ENCODE data around the gene LPAR2. TPM values are rescaled to one million over a fixed set of nuclear protein-coding genes. Genes with fewer than 3 reads are reported as not detected.

The LPAR2 gene
- total and polyA plus RNA-seq, 2 donors (not counting 1 experiment from before 2014, with no cell fraction given): 0.81 to 1.5 TPM

DNA sequence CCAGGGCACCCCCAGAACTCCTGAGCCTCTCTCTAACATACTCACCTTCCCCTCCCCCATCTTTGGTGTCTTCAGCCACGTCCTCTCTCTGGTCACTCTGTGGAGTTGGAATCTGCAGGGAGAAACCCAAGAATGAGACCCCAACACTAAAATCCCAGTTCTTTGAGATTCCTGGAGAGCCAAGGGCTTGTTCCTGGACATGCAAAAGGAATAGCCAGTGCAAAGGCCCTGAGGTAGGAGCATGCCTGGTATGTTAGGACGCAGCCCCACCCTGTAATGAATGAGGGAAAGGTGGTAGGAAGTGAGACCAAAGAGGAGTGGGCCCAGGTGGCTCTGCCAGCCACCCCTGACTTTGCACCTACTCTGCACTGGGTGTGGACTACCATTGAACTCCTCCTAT, 2.4 kb upstream of the LPAR2 start:
- Histone ChIP-seq H3K4me3 (replicated peaks in 1 of 4; ENCODE audit: control extremely low read depth in 1 of 4, insufficient read depth in 1 of 4, low read depth in 3 of 4, low read length in 4 of 4) (no peak overlapping the region), H3K27me3 (ENCODE audit: control insufficient read depth, insufficient read depth, low read length) (no peaks in the 10 kb centered on the region), H4K20me1 (ENCODE audit: control insufficient read depth, extremely low read depth, insufficient read depth, low read length) (no peaks in the 10 kb centered on the region), H3K36me3 (ENCODE audit: control insufficient read depth, insufficient read depth, low read length) (peaks cover 12% of the 10 kb centered on the region), H3K4me1 (ENCODE audit: control insufficient read depth, extremely low read depth, insufficient read depth, low read length) (no peaks in the 10 kb centered on the region), H3K4me2 (ENCODE audit: extremely low read depth, insufficient read depth, low read length) (no peak overlapping the region), H3K79me2 (ENCODE audit: control insufficient read depth, insufficient read depth, low read length) (no peaks in the 10 kb centered on the region), H3K27ac (ENCODE audit: insufficient read depth, low read length) (no peak overlapping the region), H2AFZ (ENCODE audit: low read length) (no peak overlapping the region), H3K9ac (ENCODE audit: insufficient read depth, low read length) (no peak overlapping the region), H3K9me3 (ENCODE audit: control insufficient read depth, insufficient read depth, low read depth, low read length) (no peaks in the 10 kb centered on the region)
- DNase-seq (ENCODE audit: low read depth in 2 of 2): no peak
- TF ChIP-seq EZH2 (IDR thresholded peaks at IDR 0.05; ENCODE audit: low read length, missing control alignments) (no peak), CTCF (conservative IDR thresholded peaks at IDR 0.05 in 1 of 2, IDR thresholded peaks at IDR 0.05 in 1 of 2; ENCODE audit: low read depth in 1 of 2, low read length in 2 of 2) (no peak)

DNA sequence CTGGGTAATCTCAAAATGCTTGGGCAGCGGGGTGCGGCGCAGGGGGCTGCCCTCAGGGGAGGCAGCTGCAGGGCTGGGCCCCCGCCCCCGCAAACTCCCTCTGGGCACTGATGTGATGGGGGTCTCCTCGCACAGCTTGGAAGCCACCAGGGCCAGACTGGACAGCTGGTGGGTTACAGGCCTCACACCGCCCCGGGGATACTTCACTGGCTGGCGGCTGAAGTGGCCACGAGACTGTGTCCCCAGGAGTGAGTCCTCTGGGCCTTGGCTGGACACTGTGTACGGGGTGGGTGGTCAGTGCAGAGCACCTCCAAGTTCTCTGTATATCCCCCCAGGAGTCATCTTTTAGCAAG, 2.0 kb upstream of the LPAR2 start:
- H2AFZ ChIP-seq (ENCODE audit: low read length): no peak overlapping the region
- H3K4me1 ChIP-seq (ENCODE audit: control insufficient read depth, extremely low read depth, insufficient read depth, low read length): no peaks in the 10 kb centered on the region
- TF ChIP-seq CTCF (conservative IDR thresholded peaks at IDR 0.05 in 1 of 2, IDR thresholded peaks at IDR 0.05 in 1 of 2; ENCODE audit: low read depth in 1 of 2, low read length in 2 of 2) (no peak), EZH2 (IDR thresholded peaks at IDR 0.05; ENCODE audit: low read length, missing control alignments) (no peak)
- no peaks in the 10 kb centered on the region for H3K79me2 ChIP-seq (ENCODE audit: control insufficient read depth, insufficient read depth, low read length)
- no peak overlapping the region for H3K4me3 ChIP-seq (replicated peaks in 1 of 4; ENCODE audit: control extremely low read depth in 1 of 4, insufficient read depth in 1 of 4, low read depth in 3 of 4, low read length in 4 of 4)
- H3K27me3 ChIP-seq (ENCODE audit: control insufficient read depth, insufficient read depth, low read length): no peaks in the 10 kb centered on the region
- no peak overlapping the region for H3K4me2 ChIP-seq (ENCODE audit: extremely low read depth, insufficient read depth, low read length)
- H3K36me3 ChIP-seq (ENCODE audit: control insufficient read depth, insufficient read depth, low read length): peaks cover 9% of the 10 kb centered on the region
- H3K27ac ChIP-seq (ENCODE audit: insufficient read depth, low read length): no peak overlapping the region
- no peaks in the 10 kb centered on the region for H4K20me1 ChIP-seq (ENCODE audit: control insufficient read depth, extremely low read depth, insufficient read depth, low read length)
- H3K9ac ChIP-seq (ENCODE audit: insufficient read depth, low read length): no peak overlapping the region
- no peaks in the 10 kb centered on the region for H3K9me3 ChIP-seq (ENCODE audit: control insufficient read depth, insufficient read depth, low read depth, low read length)
- no peak for DNase-seq (ENCODE audit: low read depth in 2 of 2)

DNA sequence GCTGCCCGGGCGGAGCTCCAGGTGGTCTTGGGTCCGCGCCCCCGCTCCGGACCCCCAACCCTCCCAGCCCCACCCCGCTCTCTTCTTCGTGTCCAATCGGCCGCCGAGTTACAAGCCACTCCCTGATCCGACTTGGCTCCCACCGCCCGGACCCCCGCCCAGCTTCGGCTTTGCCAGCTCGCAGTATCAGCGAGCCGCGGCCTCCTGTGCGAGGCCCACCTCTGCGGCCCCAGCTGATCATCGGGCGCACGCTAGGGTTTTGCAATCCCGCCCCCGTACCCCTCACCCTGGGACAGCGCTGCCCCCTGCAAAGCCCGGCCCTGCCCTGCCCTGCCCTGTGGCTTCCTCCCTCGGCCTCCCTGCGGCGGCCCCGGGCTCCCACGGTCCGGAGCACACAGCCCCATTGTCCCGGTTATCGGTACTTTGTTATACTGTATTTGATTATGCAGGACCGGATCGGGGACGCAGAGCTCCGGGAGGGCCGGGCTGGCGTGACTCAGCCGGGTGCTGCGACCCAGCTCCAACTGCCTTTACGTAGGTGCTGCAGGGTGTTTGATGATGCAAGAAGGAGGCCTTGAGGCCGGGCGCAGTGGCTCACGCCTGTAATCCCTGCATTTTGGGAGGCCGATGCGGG, 598 bp upstream of the LPAR2 start:
- Histone ChIP-seq H2AFZ (ENCODE audit: low read length) (no peak overlapping the region), H3K27ac (ENCODE audit: insufficient read depth, low read length) (no peak overlapping the region), H3K4me1 (ENCODE audit: control insufficient read depth, extremely low read depth, insufficient read depth, low read length) (no peaks in the 10 kb centered on the region), H3K9ac (ENCODE audit: insufficient read depth, low read length) (no peak overlapping the region), H3K27me3 (ENCODE audit: control insufficient read depth, insufficient read depth, low read length) (no peaks in the 10 kb centered on the region), H4K20me1 (ENCODE audit: control insufficient read depth, extremely low read depth, insufficient read depth, low read length) (no peaks in the 10 kb centered on the region), H3K36me3 (ENCODE audit: control insufficient read depth, insufficient read depth, low read length) (no peaks in the 10 kb centered on the region), H3K9me3 (ENCODE audit: control insufficient read depth, insufficient read depth, low read depth, low read length) (no peaks in the 10 kb centered on the region), H3K4me2 (ENCODE audit: extremely low read depth, insufficient read depth, low read length) (no peak overlapping the region), H3K79me2 (ENCODE audit: control insufficient read depth, insufficient read depth, low read length) (no peaks in the 10 kb centered on the region), H3K4me3 (replicated peaks in 1 of 4; ENCODE audit: control extremely low read depth in 1 of 4, insufficient read depth in 1 of 4, low read depth in 3 of 4, low read length in 4 of 4) (peak overlapping the region in 2 of 4 experiments; percentile 12 to 41)
- DNase-seq (ENCODE audit: low read depth in 2 of 2): peak; percentile 72 to 81
- TF ChIP-seq CTCF (conservative IDR thresholded peaks at IDR 0.05 in 1 of 2, IDR thresholded peaks at IDR 0.05 in 1 of 2; ENCODE audit: low read depth in 1 of 2, low read length in 2 of 2) (no peak), EZH2 (IDR thresholded peaks at IDR 0.05; ENCODE audit: low read length, missing control alignments) (no peak)
